ENCODE data around the gene CAMTA1. TPM values are rescaled to one million over a fixed set of nuclear protein-coding genes. Genes with fewer than 3 reads are reported as not detected.

The CAMTA1 gene
- total and polyA plus RNA-seq, 2 experiments from 2014 or later = 213 to 341 TPM

DNA sequence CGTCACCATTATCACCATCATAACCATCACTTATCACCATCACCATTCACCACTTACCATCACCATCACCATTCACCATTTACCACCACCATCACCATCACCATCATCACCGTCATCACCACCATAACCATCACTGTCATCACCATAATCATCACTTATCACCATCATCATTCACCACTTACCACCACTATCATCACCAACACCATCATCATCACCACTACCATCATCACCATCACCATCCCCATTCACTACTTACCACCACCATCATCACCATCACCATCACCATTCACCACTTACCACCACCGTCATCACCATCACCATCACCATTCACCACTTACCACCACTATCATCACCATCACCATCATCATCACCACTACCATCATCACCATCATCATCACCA, 151.8 kb downstream of the CAMTA1 start:
- Histone ChIP-seq H3K9me3 (ENCODE audit: low read depth) (no peaks in the 10 kb centered on the region), H3K36me3 (no peaks in the 10 kb centered on the region), H3K4me1 (ENCODE audit: low read depth) (no peaks in the 10 kb centered on the region), H3K27ac (no peak overlapping the region), H3K4me3 (no peak overlapping the region), H3K27me3 (no peaks in the 10 kb centered on the region)
- TF ChIP-seq CTCF (IDR thresholded peaks at IDR 0.05; ENCODE audit: low read depth, low read length) = no peak
- no peak for DNase-seq (ENCODE audit: low read depth in 1 of 2, low spot score in 1 of 2)

GRCh38 chr1:6939363-6939762, 154.1 kb downstream of the CAMTA1 start:
- DNase-seq (ENCODE audit: low read depth in 1 of 2, low spot score in 1 of 2) = no peak
- Histone ChIP-seq H3K36me3 (no peaks in the 10 kb centered on the region), H3K27me3 (no peaks in the 10 kb centered on the region), H3K4me1 (ENCODE audit: low read depth) (no peaks in the 10 kb centered on the region), H3K4me3 (no peak overlapping the region), H3K9me3 (ENCODE audit: low read depth) (no peaks in the 10 kb centered on the region), H3K27ac (no peak overlapping the region)
- TF ChIP-seq CTCF (IDR thresholded peaks at IDR 0.05; ENCODE audit: low read depth, low read length) = no peak

- DNase-seq (ENCODE audit: low read depth in 1 of 2, low spot score in 1 of 2) = no peak
- H3K4me3 ChIP-seq = no peak overlapping the region
- no peaks in the 10 kb centered on the region for H3K4me1 ChIP-seq (ENCODE audit: low read depth)
- H3K27ac ChIP-seq = no peak overlapping the region
- H3K36me3 ChIP-seq = no peaks in the 10 kb centered on the region
- H3K27me3 ChIP-seq = no peaks in the 10 kb centered on the region
- H3K9me3 ChIP-seq (ENCODE audit: low read depth) = no peaks in the 10 kb centered on the region
- TF ChIP-seq CTCF (IDR thresholded peaks at IDR 0.05; ENCODE audit: low read depth, low read length) = no peak
Measured at GRCh38 chr1:6941786-6942185, 156.5 kb downstream of the CAMTA1 start.

DNA sequence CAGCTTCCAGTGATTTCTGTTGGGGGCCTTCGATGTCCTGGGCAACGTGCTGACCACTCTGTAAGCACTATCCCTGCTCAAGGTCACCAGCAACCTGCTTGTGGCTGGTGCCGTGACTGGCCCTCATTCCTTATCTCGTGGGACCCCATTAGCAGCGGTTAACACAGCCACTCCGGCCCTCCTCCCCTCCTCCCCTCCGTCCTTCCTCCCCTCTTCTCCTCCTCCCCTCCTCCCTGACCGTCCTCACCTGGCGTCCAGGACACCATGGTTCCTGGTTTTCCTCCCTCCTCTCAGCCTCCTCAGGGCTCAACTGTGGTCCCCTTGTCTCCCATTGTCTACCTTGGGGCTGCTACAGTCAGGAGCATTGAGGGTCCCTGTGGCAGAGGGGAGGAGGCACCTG, 157.7 kb downstream of the CAMTA1 start:
- DNase-seq (ENCODE audit: low read depth in 1 of 2, low spot score in 1 of 2) = no peak
- Histone ChIP-seq H3K4me1 (ENCODE audit: low read depth) (no peaks in the 10 kb centered on the region), H3K27me3 (no peaks in the 10 kb centered on the region), H3K9me3 (ENCODE audit: low read depth) (no peaks in the 10 kb centered on the region), H3K36me3 (no peaks in the 10 kb centered on the region), H3K4me3 (no peak overlapping the region), H3K27ac (no peak overlapping the region)
- no peak for TF ChIP-seq CTCF (IDR thresholded peaks at IDR 0.05; ENCODE audit: low read depth, low read length)

GRCh38 chr1:6944434-6944833, 159.2 kb downstream of the CAMTA1 start:
- H3K36me3 ChIP-seq = no peaks in the 10 kb centered on the region
- H3K4me1 ChIP-seq (ENCODE audit: low read depth) = peaks cover 14% of the 10 kb centered on the region
- no peaks in the 10 kb centered on the region for H3K9me3 ChIP-seq (ENCODE audit: low read depth)
- H3K27me3 ChIP-seq = no peaks in the 10 kb centered on the region
- H3K4me3 ChIP-seq = no peak overlapping the region
- H3K27ac ChIP-seq = no peak overlapping the region
- DNase-seq (ENCODE audit: low read depth in 1 of 2, low spot score in 1 of 2) = no peak
- no peak for TF ChIP-seq CTCF (IDR thresholded peaks at IDR 0.05; ENCODE audit: low read depth, low read length)

- Histone ChIP-seq H3K4me1 (ENCODE audit: low read depth) (peaks cover 24% of the 10 kb centered on the region), H3K4me3 (no peak overlapping the region), H3K27ac (no peak overlapping the region), H3K27me3 (no peaks in the 10 kb centered on the region), H3K36me3 (no peaks in the 10 kb centered on the region), H3K9me3 (ENCODE audit: low read depth) (no peaks in the 10 kb centered on the region)
- no peak for DNase-seq (ENCODE audit: low read depth in 1 of 2, low spot score in 1 of 2)
- TF ChIP-seq CTCF (IDR thresholded peaks at IDR 0.05; ENCODE audit: low read depth, low read length) = no peak
Measured at GRCh38 chr1:6947952-6948351, 162.7 kb downstream of the CAMTA1 start.

Data from cardiac muscle cell (in vitro differentiated cells and primary cell).